Aorta (tissue), 5 donors: ENCODE data around the gene ATXN1. TPM values are rescaled to one million over a fixed set of nuclear protein-coding genes. Genes with fewer than 3 reads are reported as not detected.
A peak's percentile ranks its signal among the peaks of the same experiment; 100 is the strongest.
"Not testable (repeated sequence)": the region's sequence is repeated elsewhere in the genome, so short reads cannot be mapped to it uniquely, and the experiment has no call there.

Experiments used
- ATAC-seq: fragments of 200-7000 bp; cut with Tn5 transposase; one replicate; pipeline ENCODE4 v1.9.1; 2022; ENCODE audit warnings: moderate library complexity; ENCODE audit not compliant: low FRiP score
- DNase-seq, 2 donors: peaks; one replicate each; pipeline ENCODE4 v3.0.0-alpha.2; 2020
- H3K27ac ChIP-seq, 2 donors: one replicate each; pipeline ENCODE4 v1.5.1; 2013; ENCODE audit warnings: low read length in 2 of 2, mild to moderate bottlenecking in 2 of 2, moderate library complexity in 2 of 2, control low read depth in 1 of 2, inconsistent platforms in 1 of 2, low read depth in 1 of 2
- H3K27me3 ChIP-seq, 2 donors: one replicate each; pipeline ENCODE4 v1.6.1; 2013; ENCODE audit warnings: control low read depth in 1 of 2, low read length in 1 of 2, mild to moderate bottlenecking in 1 of 2, moderate library complexity in 1 of 2; ENCODE audit not compliant: insufficient read depth in 2 of 2, control insufficient read depth in 1 of 2
- H3K36me3 ChIP-seq, 2 donors: one replicate each; pipeline ENCODE4 v1.6.1; 2013; ENCODE audit warnings: control low read depth in 1 of 2, low read length in 1 of 2, mild to moderate bottlenecking in 1 of 2; ENCODE audit not compliant: insufficient read depth in 2 of 2, control insufficient read depth in 1 of 2
- H3K4me1 ChIP-seq, 2 donors: one replicate each; pipeline ENCODE4 v1.6.1; 2013; ENCODE audit warnings: low read length in 2 of 2, control low read depth in 1 of 2, mild to moderate bottlenecking in 1 of 2, moderate library complexity in 1 of 2; ENCODE audit not compliant: insufficient read depth in 2 of 2, control insufficient read depth in 1 of 2
- H3K4me3 ChIP-seq, 2 donors: one replicate each; pipeline ENCODE4 v1.5.1; 2013; ENCODE audit warnings: low read length in 2 of 2, control low read depth in 1 of 2, mild to moderate bottlenecking in 1 of 2
- H3K9me3 ChIP-seq: one replicate; pipeline ENCODE4 v1.6.1; 2013; ENCODE audit warnings: mild to moderate bottlenecking, low read length; ENCODE audit not compliant: control insufficient read depth
- WGBS, 2 donors: extraction: QIAGEN DNeasy Blood & Tissue Kit; methylation state at CpG; one replicate each; pipeline ENCODE4 v1.1.7; 2013; 5-methylcytosine and 5-hydroxymethylcytosine counted together
- intact Hi-C, 2 donors: fragments of 100-400 bp; cut with DNase I; formaldehyde crosslinking; loops; one replicate each; pipeline versions ENCODE4 v1.14.2 to v1.15.0; 2022
- polyA plus RNA-seq, 2 donors: library from polyadenylated mRNA; stranded (reverse); fragments of 200-250 nt; gene quantifications; one replicate each; pipeline ENCODE4 v1.2.3, GENCODE V29; 2013
- total RNA-seq, 2 donors: library from RNA; stranded (reverse); fragmentation: NEBNext Ultra II Directional; extraction: Animal tissue kit (Norgen Biotek cat#: 25700); gene quantifications; one replicate each; pipeline ENCODE4 v1.2.1, GENCODE V29; 2021
- donor health status: healthy with polysubstance abuse.
- donor health status: Bipolar disorder and iron deficiency.
- donor health status: DM: no; HTN: no; CAD: no.
- donor health status: DM: no; HTN: no; CAD: no.
- donor health status: DM: yes; HTN: yes; CAD: no.

The ATXN1 gene
- total and polyA plus RNA-seq, 4 donors, result 11.5 to 85.5 (median 45.8) TPM

- Histone ChIP-seq H3K9me3 (no peaks in the 10 kb centered on the region), H3K36me3 (no peaks in the 10 kb centered on the region), H3K4me1 (peaks cover 7 to 15% of the 10 kb centered on the region in 2 donors), H3K27ac (peak overlapping the region in 1 of 2 donors; percentile 58), H3K4me3 (no peak overlapping the region), H3K27me3 (no peaks in the 10 kb centered on the region)
- 35 to 36% methylated on average over 14 of the region's 14 CpGs for WGBS, 2 donors
- intact Hi-C loops, result loop anchor here in 1 of 2 donors (10.0 kb wide), 1 partner anchor 224 kb away; the partner anchor contains the start of gene ATXN1
- peak; percentile 63 to 77 for DNase-seq
- ATAC-seq, result peak; percentile 79
These were observed 220.2 kb downstream of the ATXN1 start for GRCh38 chr6:16540804-16541752.

- intact Hi-C loops, result loop anchor here in 1 of 2 donors (10.0 kb wide), 1 partner anchor 224 kb away; the partner anchor contains the start of gene ATXN1
- not testable (repeated sequence) for H3K4me3 ChIP-seq, H3K9me3 ChIP-seq, DNase-seq, H3K36me3 ChIP-seq, ATAC-seq, H3K27ac ChIP-seq, H3K27me3 ChIP-seq
- peaks cover 8 to 15% of the 10 kb centered on the region in 2 donors for H3K4me1 ChIP-seq
- WGBS, 2 donors, result 92 to 95% methylated on average over 4 of the region's 4 CpGs
These were observed 220.9 kb downstream of the ATXN1 start for GRCh38 chr6:16540383-16540782.

GRCh38 chr6:16539086-16539931, 222.0 kb downstream of the ATXN1 start:
- Histone ChIP-seq H3K36me3 (no peaks in the 10 kb centered on the region), H3K27me3 (no peaks in the 10 kb centered on the region), H3K4me1 (peaks cover 6 to 8% of the 10 kb centered on the region in 2 donors), H3K27ac (no peak overlapping the region), H3K9me3 (no peaks in the 10 kb centered on the region), H3K4me3 (no peak overlapping the region)
- intact Hi-C loops, result no loop called here
- DNase-seq (no peak), ATAC-seq (no peak)
- 84 to 87% methylated on average over 8 of the region's 8 CpGs for WGBS, 2 donors

- ATAC-seq (no peak), DNase-seq (no peak)
- Histone ChIP-seq H3K36me3 (no peaks in the 10 kb centered on the region), H3K27me3 (no peaks in the 10 kb centered on the region), H3K27ac (no peak overlapping the region), H3K4me3 (no peak overlapping the region), H3K9me3 (no peaks in the 10 kb centered on the region), H3K4me1 (peaks cover 0 to 1% of the 10 kb centered on the region in 2 donors)
- intact Hi-C loops, result no loop called here
- 83 to 88% methylated on average over 5 of the region's 5 CpGs for WGBS, 2 donors
These were observed 225.7 kb downstream of the ATXN1 start for GRCh38 chr6:16535564-16535963.

- 91% methylated on average over 6 of the region's 6 CpGs for WGBS, 2 donors
- H3K4me3 ChIP-seq, result no peak overlapping the region
- no peak overlapping the region for H3K27ac ChIP-seq
- DNase-seq (no peak), ATAC-seq (no peak)
- no peaks in the 10 kb centered on the region for H3K9me3 ChIP-seq
- H3K27me3 ChIP-seq, result no peaks in the 10 kb centered on the region
- no peaks in the 10 kb centered on the region for H3K36me3 ChIP-seq
- peaks cover 0 to 1% of the 10 kb centered on the region in 2 donors for H3K4me1 ChIP-seq
- intact Hi-C loops, result no loop called here
These were observed 227.5 kb downstream of the ATXN1 start for GRCh38 chr6:16533721-16534136.

GRCh38 chr6:16533210-16533609, 228.1 kb downstream of the ATXN1 start:
- Histone ChIP-seq H3K4me3 (no peak overlapping the region), H3K9me3 (no peaks in the 10 kb centered on the region), H3K27me3 (no peaks in the 10 kb centered on the region), H3K36me3 (no peaks in the 10 kb centered on the region), H3K4me1 (peaks cover 0 to 1% of the 10 kb centered on the region in 2 donors), H3K27ac (no peak overlapping the region)
- WGBS, 2 donors, result 51 to 71% methylated on average over 2 of the region's 2 CpGs
- no peak for DNase-seq
- ATAC-seq, result no peak
- intact Hi-C loops, result no loop called here

GRCh38 chr6:16527691-16528090, 233.6 kb downstream of the ATXN1 start:
- Histone ChIP-seq H3K4me3 (no peak overlapping the region), H3K9me3 (no peaks in the 10 kb centered on the region), H3K27me3 (no peaks in the 10 kb centered on the region), H3K27ac (no peak overlapping the region), H3K4me1 (peaks cover 0 to 2% of the 10 kb centered on the region in 2 donors), H3K36me3 (no peaks in the 10 kb centered on the region)
- WGBS, 2 donors, result 94 to 95% methylated on average over 3 of the region's 3 CpGs
- ATAC-seq (no peak), DNase-seq (no peak)
- intact Hi-C loops, result no loop called here

GRCh38 chr6:16524380-16524707, 236.9 kb downstream of the ATXN1 start:
- Histone ChIP-seq H3K27me3 (no peaks in the 10 kb centered on the region), H3K27ac (no peak overlapping the region), H3K9me3 (no peaks in the 10 kb centered on the region), H3K36me3 (no peaks in the 10 kb centered on the region), H3K4me1 (peaks cover 0 to 2% of the 10 kb centered on the region in 2 donors), H3K4me3 (no peak overlapping the region)
- intact Hi-C loops, result no loop called here
- 85 to 86% methylated on average over 8 of the region's 8 CpGs for WGBS, 2 donors
- no peak for ATAC-seq
- DNase-seq, result no peak
